ENCODE data around the gene GAMT. TPM values are rescaled to one million over a fixed set of nuclear protein-coding genes. Genes with fewer than 3 reads are reported as not detected.

Gene GAMT
- total and polyA plus RNA-seq, 2 of the 13 experiments (the other 11 are each of a cell fraction or from before 2014, with no cell fraction given) = 115 to 124 TPM

DNA sequence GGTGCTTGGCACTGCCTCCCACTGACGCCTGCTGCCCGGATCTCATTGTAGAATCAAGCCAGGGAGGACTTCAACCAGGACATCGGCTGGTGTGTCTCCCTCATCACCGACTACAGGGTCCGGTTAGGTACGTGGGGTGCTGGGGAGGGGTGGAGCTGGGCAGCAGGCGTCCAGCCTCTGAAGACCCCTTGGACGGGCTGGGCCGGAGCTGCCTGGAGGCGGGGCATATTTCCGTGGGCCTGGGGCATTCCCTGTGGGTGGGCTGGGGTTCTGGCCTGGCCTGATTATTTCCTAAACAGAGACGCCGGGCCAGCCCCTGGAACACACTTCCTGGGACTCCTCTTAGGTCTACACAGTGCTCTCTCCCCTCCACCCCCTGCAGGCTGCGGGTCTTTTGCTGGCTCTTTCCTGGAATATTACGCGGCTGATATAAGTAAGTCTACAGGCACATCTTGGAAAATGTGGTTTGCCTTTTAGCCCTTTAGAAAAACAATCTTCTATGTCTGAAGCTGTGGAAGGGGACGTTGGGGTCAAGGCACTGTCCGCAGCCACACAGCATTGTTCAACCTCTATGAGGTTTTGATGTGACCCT lies 32.0 kb downstream of the GAMT start:
- DNase-seq (ENCODE audit: low spot score) (no peak), ATAC-seq (no peak), FAIRE-seq (no peak)
- Histone ChIP-seq H4K20me1 (ENCODE audit: insufficient read depth, low read length) (no peaks in the 10 kb centered on the region), H3K27me3 (ENCODE audit: control insufficient read depth in 1 of 2, insufficient read depth in 2 of 2, low read length in 2 of 2) (no peaks in the 10 kb centered on the region), H3K4me1 (ENCODE audit: insufficient read depth, low read length) (peaks cover 29% of the 10 kb centered on the region), H3K4me2 (ENCODE audit: low read depth, low read length) (no peak overlapping the region), H3K4me3 (replicated peaks in 1 of 3; ENCODE audit: insufficient read depth in 1 of 3, low read depth in 2 of 3, low read length in 3 of 3) (no peak overlapping the region), H3K79me2 (ENCODE audit: insufficient read depth, low read length) (no peaks in the 10 kb centered on the region), H3K9me3 (ENCODE audit: low read length) (no peaks in the 10 kb centered on the region), H3K36me3 (replicated peaks in 1 of 2; ENCODE audit: control insufficient read depth in 1 of 2, insufficient read depth in 2 of 2, low read length in 2 of 2) (peaks cover 14 to 25% of the 10 kb centered on the region in 2 experiments), H3K9ac (ENCODE audit: insufficient read depth, low read depth, low read length) (no peak overlapping the region), H3K27ac (ENCODE audit: extremely low read length, insufficient read depth, low read length) (no peak overlapping the region), H2AFZ (ENCODE audit: low read length) (no peak overlapping the region)
- 93% methylated on average over 10 of the region's 18 CpGs for WGBS (ENCODE audit: low lambda C conversion rate)
- ChIA-PET CTCF (ENCODE audit: low intra/inter-chr PET ratio, low total read pairs) (no interaction called here), POLR2A (no interaction called here)
- TF ChIP-seq, protein P1, sequence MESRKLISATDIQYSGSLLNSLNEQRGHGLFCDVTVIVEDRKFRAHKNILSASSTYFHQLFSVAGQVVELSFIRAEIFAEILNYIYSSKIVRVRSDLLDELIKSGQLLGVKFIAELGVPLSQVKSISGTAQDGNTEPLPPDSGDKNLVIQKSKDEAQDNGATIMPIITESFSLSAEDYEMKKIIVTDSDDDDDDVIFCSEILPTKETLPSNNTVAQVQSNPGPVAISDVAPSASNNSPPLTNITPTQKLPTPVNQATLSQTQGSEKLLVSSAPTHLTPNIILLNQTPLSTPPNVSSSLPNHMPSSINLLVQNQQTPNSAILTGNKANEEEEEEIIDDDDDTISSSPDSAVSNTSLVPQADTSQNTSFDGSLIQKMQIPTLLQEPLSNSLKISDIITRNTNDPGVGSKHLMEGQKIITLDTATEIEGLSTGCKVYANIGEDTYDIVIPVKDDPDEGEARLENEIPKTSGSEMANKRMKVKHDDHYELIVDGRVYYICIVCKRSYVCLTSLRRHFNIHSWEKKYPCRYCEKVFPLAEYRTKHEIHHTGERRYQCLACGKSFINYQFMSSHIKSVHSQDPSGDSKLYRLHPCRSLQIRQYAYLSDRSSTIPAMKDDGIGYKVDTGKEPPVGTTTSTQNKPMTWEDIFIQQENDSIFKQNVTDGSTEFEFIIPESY (CRISPR knock-in tag; IDR thresholded peaks at IDR 0.05) = peak; percentile 80; the same call in 1 of the 2 replicates
- TF ChIP-seq RBFOX2 (IDR thresholded peaks at IDR 0.05; ENCODE audit: low read depth, low read length) = no peak
- in situ Hi-C loops (cut with HindIII; ENCODE audit: extremely low pct_ligation_motif_present, low pct_unique_long_range_greater_than_20kb) (no loop called here), intact Hi-C loops (cut with micrococcal nuclease; ENCODE audit: unreplicated experiment) (no loop called here)
- no TSS peak for BruUV-seq (replicated peaks)

- no peak overlapping the region for H3K4me3 ChIP-seq (replicated peaks in 1 of 3; ENCODE audit: insufficient read depth in 1 of 3, low read depth in 2 of 3, low read length in 3 of 3)
- peaks cover 16 to 35% of the 10 kb centered on the region in 2 experiments for H3K36me3 ChIP-seq (replicated peaks in 1 of 2; ENCODE audit: control insufficient read depth in 1 of 2, insufficient read depth in 2 of 2, low read length in 2 of 2)
- DNase-seq (ENCODE audit: low spot score) = no peak
- ChIA-PET POLR2A (no interaction called here), CTCF (ENCODE audit: low intra/inter-chr PET ratio, low total read pairs) (no interaction called here)
- H3K79me2 ChIP-seq (ENCODE audit: insufficient read depth, low read length) = no peaks in the 10 kb centered on the region
- no peaks in the 10 kb centered on the region for H3K27me3 ChIP-seq (ENCODE audit: control insufficient read depth in 1 of 2, insufficient read depth in 2 of 2, low read length in 2 of 2)
- no peaks in the 10 kb centered on the region for H4K20me1 ChIP-seq (ENCODE audit: insufficient read depth, low read length)
- H3K27ac ChIP-seq (ENCODE audit: extremely low read length, insufficient read depth, low read length) = no peak overlapping the region
- FAIRE-seq = no peak
- intact Hi-C loops (cut with micrococcal nuclease; ENCODE audit: unreplicated experiment) (no loop called here), in situ Hi-C loops (cut with HindIII; ENCODE audit: extremely low pct_ligation_motif_present, low pct_unique_long_range_greater_than_20kb) (no loop called here)
- H3K9ac ChIP-seq (ENCODE audit: insufficient read depth, low read depth, low read length) = no peak overlapping the region
- no peak for ATAC-seq
- no peaks in the 10 kb centered on the region for H3K9me3 ChIP-seq (ENCODE audit: low read length)
- WGBS (ENCODE audit: low lambda C conversion rate) = 95% methylated on average over 22 of the region's 35 CpGs
- no TSS peak for BruUV-seq (replicated peaks)
- no peak overlapping the region for H2AFZ ChIP-seq (ENCODE audit: low read length)
- H3K4me2 ChIP-seq (ENCODE audit: low read depth, low read length) = no peak overlapping the region
- no peak for TF ChIP-seq ZNF776 (CRISPR knock-in tag; IDR thresholded peaks at IDR 0.05)
- no peak for TF ChIP-seq HOMEZ (CRISPR knock-in tag; IDR thresholded peaks at IDR 0.05; ENCODE audit: low read depth)
- TF ChIP-seq ZNF430 (CRISPR knock-in tag; IDR thresholded peaks at IDR 0.05) = no peak
- TF ChIP-seq CSRNP1 (CRISPR knock-in tag; IDR thresholded peaks at IDR 0.05) = no peak
- no peak for TF ChIP-seq MTA3 (CRISPR knock-in tag; IDR thresholded peaks at IDR 0.05)
- TF ChIP-seq MATR3 (CRISPR knock-in tag; IDR thresholded peaks at IDR 0.05) = no peak
- TF ChIP-seq ZC3H4 (CRISPR knock-in tag; IDR thresholded peaks at IDR 0.05; ENCODE audit: borderline replicate concordance) = no peak
- no peak for TF ChIP-seq ZBTB38 (CRISPR knock-in tag; IDR thresholded peaks at IDR 0.05)
- TF ChIP-seq TBL1XR1 (IDR thresholded peaks at IDR 0.05; ENCODE audit: borderline replicate concordance, low read length, partially characterized antibody) = no peak
- peaks cover 8% of the 10 kb centered on the region for H3K4me1 ChIP-seq (ENCODE audit: insufficient read depth, low read length)
Observed at GRCh38 chr19:1366899-1367870, 34.2 kb downstream of the GAMT start.

All from HepG2 (cell line).